Esophagus muscularis mucosa (tissue), 4 donors: ENCODE data around the gene HNRNPA1. TPM values are rescaled to one million over a fixed set of nuclear protein-coding genes. Genes with fewer than 3 reads are reported as not detected.

Source experiments
- DNase-seq: peaks from one replicate; pipeline ENCODE4 v3.0.0-alpha.2; 2017; ENCODE audit errors: extremely low spot score
- H3K27ac ChIP-seq, 4 donors: fragments of 200-600 bp; sonication (generic); replicated peaks in 1 of 4; 1 replicate in 3 of 4; 2 replicates in 1 of 4; pipeline ENCODE4 v1.5.1; 2016 to 2019; ENCODE audit warnings: mild to moderate bottlenecking in 1 of 4
- H3K27me3 ChIP-seq, 4 donors: fragments of 200-600 bp; sonication (generic); one replicate each; pipeline versions ENCODE4 v1.5.1 to v1.6.0; 2016 to 2019
- H3K36me3 ChIP-seq, 4 donors: fragments of 200-600 bp; sonication (generic); one replicate each; pipeline ENCODE4 v1.5.1; 2016 to 2019
- H3K4me1 ChIP-seq, 4 donors: fragments of 200-600 bp; sonication (generic); one replicate each; pipeline ENCODE4 v1.5.1; 2016 to 2019
- H3K4me3 ChIP-seq, 4 donors: fragments of 200-600 bp; sonication (generic); 1 replicate in 2 of 4; 2 replicates in 2 of 4; pipeline ENCODE4 v1.5.1; 2016 to 2019; ENCODE audit warnings: mild to moderate bottlenecking in 4 of 4, moderate library complexity in 1 of 4
- H3K9me3 ChIP-seq, 4 donors: fragments of 200-600 bp; sonication (generic); 1 replicate in 3 of 4; 2 replicates in 1 of 4; pipeline ENCODE4 v1.5.1; 2016 to 2019
- CTCF ChIP-seq, 3 experiments: fragments of 200-600 bp in 2 of 3; fragments of 450-650 bp in 1 of 3; sonication (generic) in 2 of 3; IDR thresholded peaks; one replicate each; pipeline ENCODE4 v1.5.1; 2017 to 2019; ENCODE audit warnings: antibody characterized with exemption in 3 of 3, mild to moderate bottlenecking in 2 of 3, moderate library complexity in 1 of 3
- EP300 ChIP-seq: sonication (generic); formaldehyde crosslinking; IDR thresholded peaks from one replicate; pipeline ENCODE4 v1.6.1; 2017; ENCODE audit warnings: antibody characterized with exemption
- POLR2A ChIP-seq: fragments of 450-650 bp; IDR thresholded peaks from one replicate; pipeline ENCODE4 v1.6.1; 2017; ENCODE audit warnings: antibody characterized with exemption, moderate library complexity, mild to moderate bottlenecking, low read depth
- POLR2AphosphoS5 ChIP-seq, 2 donors: sonication (generic); formaldehyde crosslinking; IDR thresholded peaks; one replicate each; pipeline ENCODE4 v1.6.1; 2017; ENCODE audit warnings: antibody characterized with exemption in 2 of 2
- WGBS: methylation state at CpG from one replicate; pipeline ENCODE4 v1.1.5; 2018; 5-methylcytosine and 5-hydroxymethylcytosine counted together
- intact Hi-C: fragments of 100-400 bp; cut with DNase I; formaldehyde crosslinking; loops from one replicate; pipeline ENCODE4 v1.15.1; 2023
- total RNA-seq, 4 donors: library from RNA; depleted of rRNA; stranded (reverse); fragments of >200 nt; gene quantifications; one replicate each; pipeline versions ENCODE4 v1.1.0 to v1.2.1, GENCODE V29; 2016

The HNRNPA1 gene
- total RNA-seq, 4 donors from 2014 or later = 216 to 368 (median 270) TPM

- intact Hi-C loops = loop anchor here (5.0 kb wide), 1 partner anchor 34 kb away; the partner anchor contains the start of gene GPR84
Measured at GRCh38 chr12:54328595-54329337, 48.2 kb downstream of the HNRNPA1 start.

GRCh38 chr12:54329759-54330158 lies 49.2 kb downstream of the HNRNPA1 start:
- Histone ChIP-seq H3K4me3 (no peak overlapping the region), H3K36me3 (peaks cover 0 to 14% (median 0%) of the 10 kb centered on the region in 4 donors), H3K27me3 (no peaks in the 10 kb centered on the region), H3K9me3 (no peaks in the 10 kb centered on the region), H3K4me1 (peaks cover 33 to 90% (median 74%) of the 10 kb centered on the region in 4 donors), H3K27ac (no peak overlapping the region)
- no peak for TF ChIP-seq CTCF (IDR thresholded peaks at IDR 0.05)
- no peak for TF ChIP-seq POLR2A
- no peak for TF ChIP-seq POLR2AphosphoS5 (IDR thresholded peaks at IDR 0.05)
- TF ChIP-seq EP300 = no peak
- no peak for DNase-seq
- 80% methylated on average over 3 of the region's 5 CpGs for WGBS
- intact Hi-C loops = loop anchor here (5.0 kb wide), 1 partner anchor 33 kb away; the partner anchor contains the start of gene GPR84

More at GRCh38 chr12:54328595-54329337, 48.2 kb downstream of the HNRNPA1 start:
- Histone ChIP-seq H3K36me3 (peaks cover 0 to 14% (median 0%) of the 10 kb centered on the region in 4 donors), H3K4me3 (no peak overlapping the region), H3K4me1 (peaks cover 33 to 87% (median 72%) of the 10 kb centered on the region in 4 donors), H3K27me3 (no peaks in the 10 kb centered on the region), H3K27ac (no peak overlapping the region), H3K9me3 (no peaks in the 10 kb centered on the region)
- TF ChIP-seq POLR2AphosphoS5 (IDR thresholded peaks at IDR 0.05) (no peak), POLR2A (no peak), EP300 (no peak), CTCF (IDR thresholded peaks at IDR 0.05) (no peak)
- no peak for DNase-seq
- WGBS = 78% methylated on average over 6 of the region's 6 CpGs

- Histone ChIP-seq H3K9me3 (no peaks in the 10 kb centered on the region), H3K4me3 (no peak overlapping the region), H3K36me3 (peaks cover 0 to 14% (median 0%) of the 10 kb centered on the region in 4 donors), H3K27ac (no peak overlapping the region), H3K27me3 (no peaks in the 10 kb centered on the region), H3K4me1 (peaks cover 33 to 93% (median 79%) of the 10 kb centered on the region in 4 donors)
- 43% methylated on average over 3 of the region's 3 CpGs for WGBS
- DNase-seq = no peak
- no peak for TF ChIP-seq EP300
- TF ChIP-seq CTCF (IDR thresholded peaks at IDR 0.05) = no peak
- no peak for TF ChIP-seq POLR2A
- no peak for TF ChIP-seq POLR2AphosphoS5 (IDR thresholded peaks at IDR 0.05)
- intact Hi-C loops = no loop called here
Measured at GRCh38 chr12:54330442-54330841, 49.9 kb downstream of the HNRNPA1 start.

GRCh38 chr12:54331461-54331860 lies 50.9 kb downstream of the HNRNPA1 start:
- H3K9me3 ChIP-seq = no peaks in the 10 kb centered on the region
- peaks cover 0 to 14% (median 0%) of the 10 kb centered on the region in 4 donors for H3K36me3 ChIP-seq
- TF ChIP-seq CTCF (IDR thresholded peaks at IDR 0.05) (no peak), POLR2A (no peak), EP300 (no peak), POLR2AphosphoS5 (IDR thresholded peaks at IDR 0.05) (no peak)
- no peak overlapping the region for H3K4me3 ChIP-seq
- WGBS = 84% methylated on average over 5 of the region's 5 CpGs
- DNase-seq = no peak
- H3K27me3 ChIP-seq = no peaks in the 10 kb centered on the region
- peaks cover 23 to 91% (median 77%) of the 10 kb centered on the region in 4 donors for H3K4me1 ChIP-seq
- intact Hi-C loops = no loop called here
- no peak overlapping the region for H3K27ac ChIP-seq
